ENCODE results near the gene ACTN1.
"Not testable (repeated sequence)": the region's sequence is repeated elsewhere in the genome, so short reads cannot be mapped to it uniquely, and the experiment has no call there.

Gene ACTN1

GRCh38 chr14:68979021-68979721 is at the start of gene ACTN1:
Gene ACTN1, minus strand, starts transcription at chr14:68979302. Its CDS starts 246 bp downstream, at chr14:68979056.
- DNase-seq, result peak; percentile 98

GRCh38 chr14:69027242-69027913 is 48.3 kb upstream of the ACTN1 start:
- DNase-seq, result no peak

DNA sequence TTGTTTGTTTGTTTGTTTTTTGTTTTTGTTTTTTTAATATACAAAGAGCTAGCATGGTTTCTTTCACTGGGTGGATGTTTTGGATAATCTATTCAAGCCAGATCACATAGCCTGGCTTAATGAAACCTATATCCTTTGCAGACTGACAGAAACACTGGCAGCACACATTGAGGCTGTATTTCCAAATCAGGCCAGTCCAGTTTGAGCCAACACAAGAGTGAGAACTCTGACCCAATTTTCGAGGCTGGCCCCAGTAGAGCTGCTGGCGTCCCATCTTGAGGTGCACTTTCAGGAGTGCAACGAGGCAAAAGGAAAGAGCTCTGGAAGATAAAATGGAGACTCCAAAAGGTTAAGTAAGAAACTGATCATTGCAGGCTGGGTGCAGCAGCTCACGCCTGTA is 43.9 kb upstream of the ACTN1 start:
- no peak for DNase-seq

DNA sequence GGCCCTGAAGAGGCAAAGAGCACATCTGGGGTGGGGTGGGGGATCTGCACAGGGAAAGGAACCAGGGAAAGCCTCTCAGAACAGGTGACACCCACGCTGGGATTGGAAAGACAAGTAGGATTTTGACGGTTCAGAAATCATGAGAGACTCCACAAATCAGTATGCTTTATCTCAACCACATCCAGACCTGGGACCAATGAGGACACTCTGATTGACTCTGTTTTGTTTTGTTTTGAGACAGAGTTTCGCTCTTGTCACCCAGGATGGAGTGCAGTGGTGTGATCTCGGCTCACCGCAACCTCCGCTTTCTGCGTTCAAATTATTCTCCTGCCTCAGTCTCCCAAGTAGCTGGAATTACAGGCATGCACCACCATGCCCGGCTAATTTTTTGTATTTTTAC is 43.0 kb upstream of the ACTN1 start:
- not testable (repeated sequence) for DNase-seq

DNA sequence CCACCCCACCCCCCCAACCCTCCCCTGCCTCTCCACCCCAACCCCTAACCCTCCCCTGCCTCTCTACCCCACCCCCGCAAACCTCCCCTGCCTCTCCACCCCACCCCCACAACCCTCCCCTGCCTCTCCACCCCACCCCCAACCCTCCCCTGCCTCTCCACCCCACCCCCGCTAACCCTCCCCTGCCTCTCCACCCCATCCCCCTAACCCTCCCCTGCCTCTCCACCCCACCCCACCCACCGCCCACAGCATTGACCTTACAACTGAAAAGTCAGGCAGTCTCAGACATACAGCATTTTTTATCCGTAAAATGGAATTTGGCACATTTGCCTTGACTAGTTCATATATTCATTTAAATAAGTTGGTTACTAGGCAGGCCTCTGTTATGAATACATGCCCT is 38.6 kb upstream of the ACTN1 start:
- DNase-seq, result no peak

DNA sequence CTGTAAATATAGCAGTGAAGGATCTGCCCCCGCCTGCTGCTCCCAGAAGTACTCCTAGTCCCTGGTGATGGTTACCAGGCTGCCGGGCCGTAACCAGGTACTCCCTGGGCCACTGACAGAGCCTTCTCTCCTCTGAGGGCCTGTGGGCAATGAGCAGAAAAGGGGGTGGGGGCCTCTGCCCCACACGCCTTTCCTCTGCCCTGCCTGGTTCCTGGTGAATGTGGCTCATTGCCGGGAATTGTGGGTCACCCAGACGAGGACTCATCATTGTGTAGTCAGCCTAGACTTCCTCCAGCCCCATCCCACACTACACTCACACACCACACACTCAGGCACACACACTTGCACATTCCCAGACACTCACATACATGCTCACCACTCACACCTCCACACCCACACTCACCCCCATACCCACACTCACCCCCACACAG is 35.7 kb upstream of the ACTN1 start:
- peak; percentile 41 for DNase-seq

DNA sequence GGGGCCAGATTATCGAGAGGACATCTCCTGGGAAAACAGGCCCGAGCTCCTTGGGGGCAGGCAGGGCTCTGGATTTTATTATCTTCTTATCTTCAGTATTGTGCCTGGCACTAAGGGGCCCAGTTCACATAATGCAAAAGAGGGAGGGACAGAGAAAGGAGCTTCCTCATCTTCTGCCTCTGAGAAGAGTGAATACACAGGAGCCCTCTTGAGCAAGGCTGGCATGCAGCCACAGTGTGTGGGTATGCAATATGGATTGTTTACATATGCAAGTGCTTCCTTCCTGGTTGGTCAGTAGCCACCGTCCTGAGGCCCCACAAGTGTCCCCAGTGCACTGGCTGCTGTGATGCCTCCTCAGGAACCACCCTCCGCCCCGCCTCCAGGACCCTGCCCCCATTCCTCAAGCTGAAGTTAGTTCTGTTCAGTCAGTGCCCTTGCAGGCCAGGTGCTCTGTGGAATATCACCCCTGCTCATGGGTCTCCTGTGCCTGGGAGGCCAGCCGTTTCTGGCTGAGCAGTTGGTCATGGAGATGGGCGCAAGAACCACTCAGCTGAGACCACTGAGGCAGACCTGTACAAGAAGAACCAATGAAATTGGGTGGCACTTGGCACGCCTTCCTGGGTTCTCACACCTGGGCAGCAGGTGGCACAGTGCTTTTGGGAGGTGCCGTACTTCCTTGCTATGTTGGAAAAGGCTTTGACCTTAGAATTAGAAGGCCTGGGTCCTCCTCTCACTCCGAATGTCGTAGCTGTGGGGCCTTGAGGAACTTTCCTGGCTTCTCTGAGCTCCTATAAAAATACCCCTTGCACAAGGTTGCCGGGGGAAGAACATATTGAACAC is 35.1 kb upstream of the ACTN1 start:
- DNase-seq, result peak; percentile 53

DNA sequence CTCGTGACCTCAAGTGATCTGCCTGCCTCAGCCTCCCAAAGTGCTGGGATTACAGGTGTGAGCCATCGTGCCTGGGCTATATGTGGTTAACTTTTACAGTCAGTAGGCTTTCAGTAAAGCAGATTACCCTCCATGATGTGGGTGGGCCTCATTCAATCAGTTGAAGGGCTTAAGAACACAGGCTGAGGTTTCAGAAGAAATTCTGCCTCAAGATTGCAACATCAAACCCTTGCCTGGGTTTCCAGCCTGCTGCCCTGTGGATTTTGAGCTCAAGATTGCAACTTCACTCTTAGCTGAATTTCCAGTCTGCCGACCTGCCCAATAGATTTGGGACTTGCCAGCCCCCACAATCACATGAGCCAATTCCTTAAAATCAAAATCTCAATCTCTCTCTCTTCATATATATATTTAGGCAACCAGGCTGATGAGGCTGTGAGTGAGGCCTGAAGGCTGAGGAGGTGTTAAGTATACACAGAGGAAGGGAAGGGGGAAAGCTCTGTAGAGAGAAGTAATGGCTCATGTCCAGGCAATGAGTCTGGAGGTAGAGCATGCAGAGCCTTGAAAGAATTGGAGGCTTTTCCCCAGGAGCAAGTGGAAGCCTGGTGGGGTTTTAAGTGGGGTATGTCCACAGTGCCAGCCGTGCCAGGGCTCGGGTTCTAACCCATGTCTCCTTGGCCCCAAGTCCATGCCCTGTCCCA is 33.3 kb upstream of the ACTN1 start:
- DNase-seq, result no peak

GRCh38 chr14:69010648-69011047 is 31.5 kb upstream of the ACTN1 start:
- peak; percentile 56 for DNase-seq

GRCh38 chr14:69008421-69008884 is 29.4 kb upstream of the ACTN1 start:
- no peak for DNase-seq

GRCh38 chr14:69006346-69006745 is 27.2 kb upstream of the ACTN1 start:
- DNase-seq, result no peak

DNA sequence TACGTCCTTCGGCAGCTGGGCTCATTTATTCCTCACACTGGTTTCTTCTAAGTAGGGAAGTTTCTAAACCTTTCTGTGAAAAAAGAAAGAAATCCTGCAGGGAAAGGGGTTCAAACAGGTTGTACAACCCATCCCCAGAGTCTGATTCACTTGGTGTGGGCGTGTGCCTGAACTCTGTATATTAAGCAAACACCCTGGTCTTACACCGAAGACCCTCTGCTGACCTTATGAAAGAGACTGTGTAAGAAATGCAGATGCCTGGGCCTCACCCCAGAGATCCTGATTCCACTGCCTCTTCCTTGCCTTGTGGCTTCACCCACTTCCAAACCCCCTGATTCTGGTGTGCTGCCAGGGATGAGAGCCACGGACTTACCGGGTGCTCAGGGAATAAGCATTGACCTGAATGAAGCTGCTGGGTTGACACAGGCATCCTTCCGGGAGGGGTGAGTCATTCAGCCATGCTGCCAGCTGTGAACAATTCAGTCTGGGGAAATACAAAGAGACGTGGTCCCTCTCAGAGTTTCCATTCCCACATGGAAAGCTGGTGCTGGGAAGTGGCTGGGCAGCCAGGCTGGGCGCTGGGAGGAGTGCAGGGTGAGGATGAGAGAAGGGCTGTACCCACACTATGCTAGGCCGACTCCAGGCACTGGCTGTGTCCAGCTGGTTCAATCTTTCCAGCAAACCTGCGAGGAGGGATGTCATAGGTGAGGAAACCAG is 26.5 kb upstream of the ACTN1 start:
- DNase-seq, result peak; percentile 84

- DNase-seq, result no peak
These were observed 25.8 kb upstream of the ACTN1 start for GRCh38 chr14:69004731-69005431.

DNA sequence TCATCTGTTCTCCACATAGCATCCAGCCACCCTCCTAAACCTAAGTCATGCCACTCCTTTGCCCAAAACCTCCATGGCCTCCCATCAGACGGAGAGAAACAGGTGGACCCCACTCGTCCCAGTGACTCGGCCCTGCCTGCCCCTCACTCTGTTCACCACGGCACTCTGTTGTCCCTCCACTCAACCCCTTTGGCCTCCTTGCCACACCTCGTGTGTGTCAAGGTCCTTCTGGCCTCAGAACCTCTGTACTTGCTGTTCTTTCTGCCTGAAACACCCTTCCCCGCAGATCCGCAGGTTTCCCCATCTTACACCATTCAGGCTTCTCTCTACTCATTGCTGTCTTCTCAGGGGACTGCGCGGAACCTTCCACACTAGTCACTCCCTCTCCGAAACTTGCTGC is 24.5 kb upstream of the ACTN1 start:
- no peak for DNase-seq

GRCh38 chr14:69002069-69002468 is 23.0 kb upstream of the ACTN1 start:
- DNase-seq, result peak; percentile 25

GRCh38 chr14:69001375-69001774 is 22.3 kb upstream of the ACTN1 start:
- DNase-seq, result no peak

- DNase-seq, result no peak
These were observed 19.0 kb upstream of the ACTN1 start for GRCh38 chr14:68998062-68998461.

GRCh38 chr14:68995731-68996130 is 16.6 kb upstream of the ACTN1 start:
- no peak for DNase-seq

GRCh38 chr14:68994056-68994455 is 15.0 kb upstream of the ACTN1 start:
- no peak for DNase-seq

DNA sequence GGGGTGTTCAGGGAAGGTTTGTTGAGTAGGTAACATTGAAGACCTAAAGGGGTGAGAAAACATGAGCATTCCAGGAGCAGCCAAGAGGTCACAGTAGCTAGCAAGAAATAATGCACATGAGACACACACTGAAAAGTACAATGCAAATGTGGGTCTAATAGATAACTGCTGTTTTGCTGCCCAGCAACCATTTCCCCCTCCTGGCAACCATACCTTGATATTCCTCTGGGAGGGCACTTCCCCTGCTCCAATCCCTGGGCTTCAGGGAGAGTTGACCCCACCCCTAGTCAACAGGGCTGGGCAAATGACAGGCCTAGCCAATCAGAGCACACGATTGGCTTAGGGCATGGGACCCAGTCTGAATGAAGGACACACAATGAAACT is 8.5 kb upstream of the ACTN1 start:
- no peak for DNase-seq

DNA sequence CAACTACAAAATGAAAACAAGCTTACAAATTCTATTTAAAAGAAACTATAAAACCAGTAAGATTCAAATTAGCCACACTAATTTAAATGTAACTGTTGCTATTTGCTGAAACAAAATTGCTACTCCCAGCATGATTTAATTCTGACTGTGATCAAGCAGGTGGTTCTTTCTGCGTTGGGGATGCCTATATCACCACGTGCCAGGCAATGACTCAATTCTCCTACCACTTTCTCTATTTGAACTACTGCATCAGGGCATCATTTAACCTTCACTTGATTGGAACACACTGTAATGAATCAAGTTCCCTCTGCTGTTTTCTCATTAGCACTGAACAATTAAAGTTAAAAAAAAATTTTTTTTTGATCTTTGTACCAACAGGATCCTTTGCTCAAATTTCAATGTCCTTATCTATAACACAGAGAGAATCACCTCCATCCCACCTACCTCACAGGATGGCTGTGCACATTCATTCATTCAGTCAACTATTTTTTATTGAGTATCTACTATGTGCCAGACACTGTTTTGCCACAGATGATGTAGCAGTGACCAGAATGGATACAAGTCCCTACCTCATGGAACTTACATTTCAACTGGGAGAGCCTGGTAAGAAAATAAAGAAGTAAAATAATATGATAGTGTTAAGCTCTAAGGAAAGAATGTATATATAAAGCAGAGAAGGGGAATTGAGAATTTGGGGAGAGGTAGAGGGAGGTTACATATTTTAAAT is 8.0 kb upstream of the ACTN1 start:
- DNase-seq, result peak; percentile 27

Measured in HCEC 1CT (cell line).